HG03460 (cell line): ENCODE data around the gene KRTAP4-9.
"Not testable (repeated sequence)": the region's sequence is repeated elsewhere in the genome, so short reads cannot be mapped to it uniquely, and the experiment has no call there.

Source experiments
- ATAC-seq: cut with Tn5 transposase; IDR thresholded peaks from one replicate; pipeline ENCODE4 v1.9.1; 2021; ENCODE audit not compliant: unreplicated experiment

Gene KRTAP4-9

GRCh38 chr17:41126412-41126811, 21.2 kb downstream of the KRTAP4-9 start:
- no peak for ATAC-seq

- no peak for ATAC-seq
Observed at GRCh38 chr17:41127371-41127770, 22.2 kb downstream of the KRTAP4-9 start.

DNA sequence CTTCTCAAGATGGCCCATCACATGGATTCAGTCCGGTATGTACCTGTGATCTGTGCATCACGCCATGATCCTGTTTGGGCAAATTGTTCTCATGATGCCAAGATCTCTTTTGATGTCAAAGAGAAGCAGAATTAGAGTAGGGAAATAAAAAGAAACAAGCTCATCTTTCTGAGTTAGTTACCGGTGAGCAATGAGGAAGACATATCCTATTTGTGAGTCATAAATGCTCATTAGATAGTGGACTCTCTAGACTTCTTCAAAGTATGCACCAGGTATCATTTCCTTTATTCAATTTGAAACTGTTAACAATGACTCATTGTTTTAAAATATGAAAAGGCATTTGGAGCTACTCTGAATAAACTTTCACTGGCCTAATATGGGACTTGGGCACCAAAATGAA, 26.8 kb downstream of the KRTAP4-9 start:
- ATAC-seq = no peak

DNA sequence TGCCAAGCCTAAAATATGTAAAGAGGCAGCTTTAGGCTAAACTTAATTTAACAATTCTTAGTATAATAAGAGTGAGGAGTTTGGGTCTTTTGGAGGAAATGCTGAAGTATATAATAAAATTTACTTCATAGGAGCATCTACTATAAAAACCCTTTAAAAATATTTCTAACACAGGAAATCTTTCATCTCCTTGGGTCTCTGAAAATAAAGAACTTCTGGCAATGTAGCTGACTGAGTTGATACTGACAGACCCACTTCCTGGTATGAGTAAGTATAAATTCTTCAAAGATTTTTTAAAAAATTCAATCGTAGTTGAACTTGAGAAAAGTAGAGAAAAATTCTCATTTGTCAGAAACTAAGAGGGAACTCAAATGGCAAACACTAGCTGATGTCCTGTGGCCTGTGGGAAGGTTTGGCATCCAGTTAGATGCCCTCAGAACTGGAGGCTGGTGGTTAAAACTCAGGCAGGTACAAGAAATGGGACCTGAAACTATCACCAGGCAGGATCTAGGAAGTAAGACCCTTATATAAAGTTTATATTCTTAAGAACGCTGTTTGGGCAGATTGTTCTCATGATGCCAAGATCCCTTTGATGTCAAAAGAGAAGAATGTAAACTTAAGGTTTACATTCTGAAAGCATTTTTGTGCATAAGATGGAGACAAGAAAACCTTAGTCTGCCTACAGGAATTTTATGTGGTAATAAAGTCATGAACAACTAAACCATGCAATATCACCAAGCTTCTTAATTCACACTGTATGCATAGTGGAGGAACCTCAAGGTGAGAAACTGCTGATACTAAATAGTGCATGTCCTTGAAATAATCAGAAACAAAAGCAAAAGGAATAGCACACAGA, 28.9 kb downstream of the KRTAP4-9 start:
- no peak for ATAC-seq

DNA sequence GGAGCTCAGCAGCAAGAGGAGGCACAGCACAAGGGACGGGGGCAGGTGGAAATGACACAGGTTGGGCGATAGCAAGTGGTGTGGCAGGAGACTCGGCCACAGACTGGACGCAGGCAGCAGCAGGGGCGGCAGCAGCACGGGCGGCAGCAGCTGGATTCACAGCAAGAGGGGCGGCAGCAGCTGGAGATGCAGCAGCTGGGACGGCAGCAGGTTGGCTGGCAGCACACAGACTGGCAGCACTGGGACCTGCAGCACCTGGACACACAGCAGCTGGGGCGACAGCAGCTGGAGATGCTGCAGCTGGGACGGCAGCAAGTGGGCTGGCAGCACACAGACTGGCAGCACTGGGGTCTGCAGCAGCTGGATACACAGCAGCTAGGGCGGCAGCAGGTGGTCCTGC, 34.7 kb downstream of the KRTAP4-9 start:
- ATAC-seq = not testable (repeated sequence)

DNA sequence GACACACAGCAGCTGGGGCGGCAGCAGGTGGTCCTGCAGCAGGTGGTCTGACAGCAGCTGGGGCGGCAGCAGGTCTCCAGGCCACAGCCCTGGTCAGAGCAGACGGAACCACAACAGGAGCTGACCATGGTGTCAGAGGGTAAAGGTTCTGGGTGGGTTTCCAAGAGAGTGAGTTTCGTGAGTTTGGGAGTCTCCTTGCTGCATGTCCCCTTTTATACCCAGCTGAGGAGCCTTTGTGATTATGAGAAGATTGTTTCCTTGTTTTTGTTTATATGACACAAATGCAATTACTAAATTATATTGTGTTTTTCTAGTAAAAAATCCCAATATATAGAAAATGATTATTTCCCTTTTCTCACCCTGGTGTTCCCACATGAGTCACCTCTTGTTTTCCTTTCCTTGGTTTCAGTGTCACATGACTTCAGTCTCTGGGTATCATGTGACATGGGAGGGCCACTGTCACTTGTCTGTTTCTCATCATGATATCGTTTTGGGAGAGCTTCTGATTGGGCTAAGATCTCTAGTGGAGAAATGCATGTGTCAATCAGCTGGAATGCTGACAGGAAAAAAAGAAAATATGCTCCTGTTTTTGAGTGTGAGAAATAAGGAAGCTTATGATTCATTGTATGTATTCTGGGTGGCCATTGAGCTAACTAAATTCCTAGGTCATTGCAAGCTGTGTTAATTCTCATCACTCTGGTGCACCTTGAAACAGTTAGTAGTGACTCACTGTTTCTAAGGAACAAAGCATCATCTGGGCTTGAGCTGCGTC, 35.4 kb downstream of the KRTAP4-9 start, which contains the start of gene KRTAP4-6:
KRTAP4-6 (minus strand) TSS at position 185 of the 772 bp plus-strand sequence; CDS start at position 128, 57 bp downstream.
- ATAC-seq = no peak

DNA sequence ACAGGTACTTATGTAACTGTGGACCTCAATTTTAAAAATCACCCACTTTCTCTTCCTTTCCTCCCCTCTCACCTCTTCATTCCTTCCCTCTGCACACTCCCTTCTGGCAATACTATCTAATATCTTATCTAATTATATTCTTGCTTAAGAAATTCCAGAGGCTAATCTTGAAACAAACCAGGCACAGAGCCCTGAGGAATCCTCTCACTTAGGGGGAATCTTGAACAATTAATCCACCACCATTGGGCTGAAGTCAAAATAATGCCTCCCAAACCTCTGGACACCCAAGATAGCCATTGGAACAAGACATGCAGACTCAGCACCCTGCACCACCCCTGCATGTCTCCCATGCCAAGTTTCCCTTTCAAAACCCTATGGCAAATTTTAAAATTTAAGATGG, 36.2 kb downstream of the KRTAP4-9 start:
- no peak for ATAC-seq

DNA sequence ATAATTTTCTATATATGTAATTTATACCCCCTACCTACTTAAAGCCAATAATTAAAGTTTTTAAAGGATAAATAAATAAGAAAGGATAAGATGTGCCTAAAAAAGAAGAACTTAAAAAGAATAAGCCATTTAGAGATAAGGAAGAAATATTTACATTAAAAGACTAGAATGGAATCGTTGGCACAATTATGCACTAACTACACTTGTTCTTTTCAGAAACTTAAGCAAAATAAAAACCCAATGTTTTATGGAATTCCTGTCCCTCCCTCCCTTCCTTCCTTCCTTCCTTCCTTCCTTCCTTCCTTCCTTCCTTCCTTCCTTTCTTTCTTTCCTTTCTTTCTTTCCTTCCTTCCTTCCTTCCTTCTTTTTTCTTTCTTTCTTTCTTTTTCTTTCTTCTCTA, 39.7 kb downstream of the KRTAP4-9 start:
- ATAC-seq = no peak

DNA sequence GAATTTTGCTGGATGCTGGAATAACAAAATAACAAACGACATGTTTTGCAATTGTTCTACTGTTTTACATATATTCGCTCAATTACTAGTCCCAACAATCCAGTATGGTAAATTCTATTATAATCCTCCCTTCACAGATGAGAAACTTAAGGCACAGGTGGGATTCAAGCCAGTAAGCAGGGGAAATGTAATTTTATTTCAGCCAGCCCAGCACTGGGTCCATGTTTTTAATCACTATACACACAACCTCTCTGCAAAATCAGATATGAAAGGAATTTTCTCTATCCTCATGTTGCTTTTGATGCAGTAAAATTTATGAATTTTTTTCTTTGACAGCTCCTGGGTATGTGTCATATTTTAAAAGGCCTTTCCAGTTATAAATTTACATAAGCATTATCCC, 40.1 kb downstream of the KRTAP4-9 start:
- no peak for ATAC-seq

DNA sequence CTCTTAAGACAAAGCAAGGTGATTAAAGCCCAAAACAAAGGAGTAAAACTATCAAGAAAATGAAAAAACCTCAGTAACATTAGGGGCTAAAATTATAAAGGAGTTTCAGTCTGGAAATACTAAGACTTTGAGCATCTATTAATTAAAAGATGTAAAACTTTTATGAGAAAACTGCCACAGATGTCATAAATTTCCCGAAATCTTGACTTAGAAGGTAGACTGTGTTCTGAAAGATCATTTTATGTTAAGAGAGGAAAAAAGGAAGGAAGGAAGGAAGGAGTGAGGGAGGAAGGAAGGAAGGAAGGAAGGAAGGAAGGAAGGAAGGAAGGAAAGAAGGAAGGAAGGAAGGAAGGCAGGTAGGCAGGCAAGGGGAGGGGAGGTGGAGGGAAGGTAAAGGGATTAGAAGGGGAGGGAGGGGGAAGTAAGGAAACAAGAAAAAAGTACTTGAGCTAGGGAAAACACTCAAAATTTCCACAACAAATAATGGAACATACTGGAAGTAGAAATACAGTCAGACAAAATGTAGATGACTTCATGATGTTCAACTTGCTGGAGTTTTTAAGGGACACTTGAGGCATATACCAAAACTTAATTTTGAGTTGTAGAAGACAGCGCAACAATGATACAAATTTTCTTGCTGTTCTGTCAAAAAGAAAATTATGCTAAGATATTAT, 42.5 kb downstream of the KRTAP4-9 start:
- no peak for ATAC-seq

GRCh38 chr17:41148971-41149651, 43.9 kb downstream of the KRTAP4-9 start:
- not testable (repeated sequence) for ATAC-seq

GRCh38 chr17:41149652-41149985, 44.4 kb downstream of the KRTAP4-9 start, which contains the start of gene KRTAP4-5:
TSS of gene KRTAP4-5 (minus strand) at chr17:41149825. CDS start at chr17:41149767, 58 bp downstream.
- ATAC-seq = no peak

GRCh38 chr17:41150026-41150425, 44.8 kb downstream of the KRTAP4-9 start:
- no peak for ATAC-seq

- ATAC-seq = no peak
Observed at GRCh38 chr17:41151525-41151924, 46.3 kb downstream of the KRTAP4-9 start.

DNA sequence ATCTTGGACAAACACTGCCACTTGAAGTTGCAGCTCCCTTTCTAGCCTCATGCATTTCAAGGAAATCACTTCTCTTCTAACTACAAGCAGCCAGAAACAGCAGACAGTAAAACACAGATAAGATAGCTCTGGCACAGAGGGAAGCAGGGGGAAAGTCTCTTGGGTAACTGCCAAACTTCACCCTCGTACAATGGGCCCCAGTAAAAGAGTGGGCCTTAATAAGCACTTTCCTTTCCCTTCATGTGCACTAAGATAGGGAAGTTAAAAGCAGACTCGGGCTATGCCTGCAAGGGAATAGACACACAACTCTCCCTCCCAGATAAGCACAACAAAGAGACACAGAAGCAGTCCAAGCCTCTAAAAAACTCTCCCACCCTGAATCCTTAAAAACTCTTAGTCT, 48.7 kb downstream of the KRTAP4-9 start:
- no peak for ATAC-seq
